Adrenal gland (tissue), 19 donors: ENCODE results near the gene GNB3. TPM values are rescaled to one million over a fixed set of nuclear protein-coding genes. Genes with fewer than 3 reads are reported as not detected.

Source experiments
- DNase-seq, 7 donors: peaks; one replicate each; pipeline ENCODE4 v3.0.0-alpha.2; 2019 to 2020
- H3K27ac ChIP-seq, 5 donors: fragments of 200-600 bp; sonication (generic) in 4 of 5; 1 replicate in 3 of 5; 2 replicates in 2 of 5; pipeline versions ENCODE4 v1.5.1 to v1.8.0; 2016 to 2020; ENCODE audit warnings: mild to moderate bottlenecking in 1 of 5
- H3K27me3 ChIP-seq: fragments of 200-600 bp; 2 replicates; pipeline ENCODE4 v1.8.0; 2021
- H3K36me3 ChIP-seq, 2 donors: fragments of 200-600 bp; replicated peaks in 1 of 2; 1 replicate in 1 of 2; 2 replicates in 1 of 2; pipeline versions ENCODE4 v1.5.1 to v1.8.0; 2018 to 2022
- H3K4me1 ChIP-seq, 2 donors: fragments of 200-600 bp; replicated peaks in 1 of 2; 1 replicate in 1 of 2; 2 replicates in 1 of 2; pipeline versions ENCODE4 v1.5.1 to v1.8.0; 2018 to 2021
- H3K4me3 ChIP-seq, 4 donors: fragments of 200-600 bp; sonication (generic) in 3 of 4; one replicate each; pipeline ENCODE4 v1.5.1; 2016 to 2018
- H3K9me3 ChIP-seq, 3 donors: fragments of 200-600 bp; sonication (generic) in 1 of 3; replicated peaks in 1 of 3; 1 replicate in 2 of 3; 2 replicates in 1 of 3; pipeline versions ENCODE4 v1.5.1 to v1.8.0; 2016 to 2021
- POLR2A ChIP-seq, 2 donors: fragments of 450-650 bp; IDR thresholded peaks; one replicate each; pipeline ENCODE4 v1.6.1; 2017; ENCODE audit warnings: antibody characterized with exemption in 2 of 2, mild to moderate bottlenecking in 2 of 2, moderate library complexity in 1 of 2
- WGBS, 4 donors: extraction: QIAGEN DNeasy Blood & Tissue Kit in 2 of 4; methylation state at CpG; one replicate each; pipeline versions ENCODE4 v1.1.5 to v1.1.7; 2013 to 2017; 5-methylcytosine and 5-hydroxymethylcytosine counted together
- intact Hi-C, 2 donors: fragments of 100-400 bp; cut with DNase I; formaldehyde crosslinking; loops; one replicate each; pipeline versions ENCODE4 v1.14.1 to v1.15.0; 2022 to 2023
- long read RNA-seq, 10 donors: library from polyadenylated mRNA in 3 of 10; unstranded in 2 of 10; stranded (forward) in 1 of 10; transcript quantifications; one replicate each; pipeline ENCODE4 v2.0.0 and lab custom pipeline, GENCODE V29; 2021 to 2026
- polyA plus RNA-seq, 3 donors: library from polyadenylated mRNA; stranded (reverse); fragments of 200-250 nt in 2 of 3; fragments of 350-450 nt in 1 of 3; fragmentation: Illumina TruSeq in 1 of 3; extraction: RNeasy Lipid Tissue Mini Kit (QIAGEN cat#74804) in 1 of 3; gene quantifications; one replicate each; pipeline ENCODE4 v1.2.3, GENCODE V29; 2013 to 2014
- total RNA-seq, 9 donors: library from RNA; depleted of rRNA in 4 of 9; stranded (reverse); fragments of >200 nt in 4 of 9; fragments of 120-200 nt in 1 of 9; fragmentation: NEBNext Ultra II Directional in 1 of 9; extraction: Animal tissue kit (Norgen Biotek cat#: 25700) in 1 of 9; gene quantifications; one replicate each; pipeline versions ENCODE4 v1.1.0 to v1.2.4, GENCODE V29; 2013 to 2023
- TF ChIP-seq, protein P1 (sequence below), 6 experiments: fragments of 450-650 bp in 4 of 6; fragments of 200-600 bp in 2 of 6; sonication (generic) in 1 of 6; IDR thresholded peaks; 1 replicate in 5 of 6; 2 replicates in 1 of 6; pipeline versions ENCODE4 v1.5.1 to v1.8.0; 2016 to 2021; ENCODE audit warnings: antibody characterized with exemption in 6 of 6, mild to moderate bottlenecking in 2 of 6, moderate library complexity in 1 of 6
- donor health status: healthy with polysubstance abuse.
- donor health status: Bipolar disorder and iron deficiency.
- donor health status: DM: yes; HTN: yes; CAD: no.
- donor health status: DM: no; HTN: no; CAD: no.
- donor health status: DM: no; HTN: no; CAD: no.
- donor health status: DM: yes; HTN: yes; CAD: no.

The GNB3 gene
- total RNA-seq: 1 to 10 TPM in 5 of 9 donors, under 1 TPM in 3, not detected in 1; 0.44 to 2.6 (median 1.6) TPM
- 10 to 100 TPM in 2 of 3 donors, 1 to 10 TPM in 1; 1.0 to 22.4 (median 11.6) TPM for polyA plus RNA-seq
- long read RNA-seq, donor 1: 0 reads
- long read RNA-seq, donor 2: 0 reads
- long read RNA-seq, donor 3: 0 reads
- long read RNA-seq, donor 4, partial matches to known transcripts: 0 of 1 reads
- long read RNA-seq, donor 4, other reads (novel, unspliced or antisense): 0 of 1 reads
- long read RNA-seq, donor 5: 0 reads
- long read RNA-seq, donor 6, partial matches to known transcripts: 7 of 8 reads
- long read RNA-seq, donor 6, other reads (novel, unspliced or antisense): 0 of 8 reads
- long read RNA-seq, donor 7: 0 reads
- long read RNA-seq, donor 8, partial matches to known transcripts: 0 of 8 reads
- long read RNA-seq, donor 8, other reads (novel, unspliced or antisense): 8 of 8 reads
- long read RNA-seq, donor 9: 0 reads
- long read RNA-seq, donor 10: 0 reads

DNA sequence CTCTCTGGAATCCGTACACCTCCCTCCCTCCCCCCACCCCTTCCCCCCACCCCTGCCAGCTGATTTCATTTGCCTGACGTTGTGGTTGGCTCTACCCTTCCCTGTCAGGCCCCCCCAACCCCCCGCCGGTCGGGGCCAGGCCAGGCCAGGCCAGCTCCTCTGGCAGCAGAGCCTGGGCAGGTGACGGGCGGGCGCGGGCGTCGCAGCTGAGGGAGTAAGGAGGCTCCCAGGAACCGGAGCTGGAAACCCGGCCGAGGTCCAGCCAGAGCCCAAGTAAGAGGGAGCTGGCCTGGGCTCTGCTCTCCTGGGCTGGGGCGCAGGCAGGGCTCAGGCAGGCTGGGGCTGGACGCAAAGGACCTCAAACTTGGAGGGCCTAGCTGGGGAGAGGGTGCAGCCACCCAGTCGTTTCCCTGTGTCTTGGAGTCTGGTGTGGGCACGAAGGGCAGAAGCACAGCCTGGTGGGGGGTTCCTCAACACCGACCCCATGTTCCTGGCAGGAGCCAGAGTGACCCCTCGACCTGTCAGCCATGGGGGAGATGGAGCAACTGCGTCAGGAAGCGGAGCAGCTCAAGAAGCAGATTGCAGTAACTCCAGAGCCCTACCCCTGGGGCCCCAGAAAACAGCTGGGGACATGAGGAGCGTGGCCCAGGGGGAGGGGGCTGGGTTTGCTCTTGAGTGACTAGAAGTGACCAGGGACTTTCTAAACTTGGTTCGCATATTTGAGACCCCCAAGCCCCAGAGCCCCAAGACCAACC, at the start of gene GNB3:
TSS of gene GNB3 (plus strand) at position 165 of the 755 bp plus-strand sequence. CDS start at position 528, 363 bp downstream.
- no peaks in the 10 kb centered on the region for H3K4me1 ChIP-seq
- no peaks in the 10 kb centered on the region for H3K9me3 ChIP-seq
- no peaks in the 10 kb centered on the region for H3K27me3 ChIP-seq
- DNase-seq: peak in 1 of 7 donors; percentile 77
- H3K36me3 ChIP-seq: peaks cover 0 to 21% of the 10 kb centered on the region in 2 donors
- H3K4me3 ChIP-seq: no peak within 1 kb of the TSS
- TF ChIP-seq, protein P1, sequence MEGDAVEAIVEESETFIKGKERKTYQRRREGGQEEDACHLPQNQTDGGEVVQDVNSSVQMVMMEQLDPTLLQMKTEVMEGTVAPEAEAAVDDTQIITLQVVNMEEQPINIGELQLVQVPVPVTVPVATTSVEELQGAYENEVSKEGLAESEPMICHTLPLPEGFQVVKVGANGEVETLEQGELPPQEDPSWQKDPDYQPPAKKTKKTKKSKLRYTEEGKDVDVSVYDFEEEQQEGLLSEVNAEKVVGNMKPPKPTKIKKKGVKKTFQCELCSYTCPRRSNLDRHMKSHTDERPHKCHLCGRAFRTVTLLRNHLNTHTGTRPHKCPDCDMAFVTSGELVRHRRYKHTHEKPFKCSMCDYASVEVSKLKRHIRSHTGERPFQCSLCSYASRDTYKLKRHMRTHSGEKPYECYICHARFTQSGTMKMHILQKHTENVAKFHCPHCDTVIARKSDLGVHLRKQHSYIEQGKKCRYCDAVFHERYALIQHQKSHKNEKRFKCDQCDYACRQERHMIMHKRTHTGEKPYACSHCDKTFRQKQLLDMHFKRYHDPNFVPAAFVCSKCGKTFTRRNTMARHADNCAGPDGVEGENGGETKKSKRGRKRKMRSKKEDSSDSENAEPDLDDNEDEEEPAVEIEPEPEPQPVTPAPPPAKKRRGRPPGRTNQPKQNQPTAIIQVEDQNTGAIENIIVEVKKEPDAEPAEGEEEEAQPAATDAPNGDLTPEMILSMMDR (IDR thresholded peaks at IDR 0.05): no peak
- TF ChIP-seq POLR2A (IDR thresholded peaks at IDR 0.05): no peak
- WGBS, 4 donors: 68 to 84% (median 75%) methylated on average over 11 to 24 of the region's 24 CpGs
- intact Hi-C loops: no loop called here
- H3K27ac ChIP-seq: no peak within 1 kb of the TSS

DNA sequence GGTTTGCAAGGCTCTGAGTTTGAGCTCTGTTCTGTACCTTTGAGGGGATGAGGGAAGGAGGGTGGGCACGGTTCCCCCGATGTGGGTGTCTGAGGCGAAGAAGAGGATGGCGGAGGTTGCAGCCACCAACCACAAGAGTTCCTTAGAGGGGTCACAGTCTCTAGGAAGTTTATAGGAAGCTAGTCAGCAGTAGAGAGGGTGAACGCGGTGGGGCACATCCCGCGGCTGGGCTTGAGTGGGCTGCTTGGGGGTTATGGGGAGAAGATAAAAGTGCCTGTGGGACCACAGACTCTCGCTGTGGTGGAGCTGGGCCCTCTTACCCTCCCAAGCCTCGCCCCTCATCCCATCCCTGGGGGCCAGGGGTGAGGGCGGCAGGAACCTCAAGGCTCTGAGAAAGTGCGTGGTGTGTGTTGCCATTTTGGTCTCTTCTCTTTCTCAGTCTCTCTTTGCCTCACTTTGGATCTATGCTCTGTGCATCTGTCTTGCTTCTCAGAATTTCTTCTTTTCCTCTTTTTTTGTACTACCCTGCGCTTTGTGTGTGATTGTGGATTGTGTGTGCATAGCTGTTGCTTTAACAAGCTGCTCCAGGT, 48.7 kb upstream of the GNB3 start:
- peaks cover 13% of the 10 kb centered on the region for H3K27me3 ChIP-seq
- H3K36me3 ChIP-seq: no peaks in the 10 kb centered on the region
- peak overlapping the region in 1 of 5 donors; percentile 65 for H3K27ac ChIP-seq
- no peak for TF ChIP-seq POLR2A (IDR thresholded peaks at IDR 0.05)
- TF ChIP-seq, protein P1 (IDR thresholded peaks at IDR 0.05): no peak
- 69 to 89% (median 79%) methylated on average over 12 to 13 of the region's 13 CpGs for WGBS, 4 donors
- H3K4me3 ChIP-seq: peak overlapping the region in 1 of 4 donors; percentile 29
- no peaks in the 10 kb centered on the region for H3K4me1 ChIP-seq
- no peaks in the 10 kb centered on the region for H3K9me3 ChIP-seq
- no peak for DNase-seq
- intact Hi-C loops: no loop called here

DNA sequence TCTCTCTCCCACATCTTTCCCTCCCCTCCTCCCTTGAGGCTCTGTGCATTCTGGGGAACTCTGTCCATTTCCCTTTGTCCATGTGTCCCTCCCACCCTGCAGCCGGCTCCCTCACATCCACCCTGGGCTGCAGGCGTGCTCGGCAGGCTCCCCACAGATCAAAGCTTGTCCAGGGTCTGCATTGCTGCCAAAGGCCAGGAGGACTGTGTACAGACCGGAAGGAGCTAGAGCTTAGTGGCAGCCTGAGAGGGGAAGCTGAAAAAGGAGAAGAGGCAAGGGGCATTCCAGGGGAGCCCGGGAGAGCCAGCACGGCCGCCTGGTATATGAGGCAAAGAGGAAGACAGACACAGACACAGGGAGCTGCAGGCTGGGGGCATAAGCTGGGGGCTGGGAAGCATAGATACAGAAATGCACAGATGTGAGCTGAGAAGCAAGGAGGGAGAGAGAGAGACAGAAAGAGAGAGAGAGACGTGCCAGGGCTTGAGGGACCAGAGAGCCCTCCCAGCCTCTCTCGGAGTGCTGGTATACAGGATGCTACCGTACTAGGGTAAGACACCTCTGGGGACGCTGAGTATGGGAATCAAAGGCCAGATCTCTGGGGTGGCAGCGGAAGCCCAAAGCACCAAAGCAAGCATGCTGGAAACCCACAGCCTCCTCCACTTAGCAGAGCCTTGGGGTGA, 48.1 kb upstream of the GNB3 start:
- Histone ChIP-seq H3K27me3 (peaks cover 13% of the 10 kb centered on the region), H3K4me3 (peak overlapping the region in 1 of 4 donors; percentile 29), H3K9me3 (no peaks in the 10 kb centered on the region), H3K4me1 (no peaks in the 10 kb centered on the region), H3K27ac (peak overlapping the region in 1 of 5 donors; percentile 65), H3K36me3 (no peaks in the 10 kb centered on the region)
- intact Hi-C loops: no loop called here
- DNase-seq: peak in 6 of 7 donors; percentile 23 to 67 (median 44)
- WGBS, 4 donors: 24 to 34% (median 27%) methylated on average over 12 of the region's 12 CpGs
- TF ChIP-seq, protein P1 (IDR thresholded peaks at IDR 0.05): no peak
- peak in 1 of 2 donors; percentile 13 for TF ChIP-seq POLR2A (IDR thresholded peaks at IDR 0.05)
